HepG2 (cell line): Measurements from ENCODE around the gene CDC42SE2. TPM values are rescaled to one million over a fixed set of nuclear protein-coding genes. Genes with fewer than 3 reads are reported as not detected.

Experiments used
- ATAC-seq: fragments of 200-7000 bp; cut with Tn5 transposase; 3 replicates; pipeline ENCODE4 v1.9.1; 2020; ENCODE audit warnings: mild to moderate bottlenecking, moderate library complexity
- BruUV-seq: library from RNA; stranded (reverse); fragments of 400-500 nt; replicated peaks from 2 replicates; lab custom pipeline; 2021; lab: Mats Ljungman, UMichigan
- CTCF ChIA-PET: fragments of 300-600 bp; formaldehyde crosslinking; extraction: SDS; loops from one replicate; lab custom pipeline; 2021; ENCODE audit warnings: low total read pairs, inconsistent platforms, low intra/inter-chr PET ratio; lab: Yijun Ruan, JAX
- POLR2A ChIA-PET: fragments of 350-600 bp; sonication (Branson Sonifier 250); formaldehyde crosslinking; loops from one replicate; lab custom pipeline; 2020; ENCODE audit warnings: antibody characterized with exemption, inconsistent platforms; lab: Yijun Ruan, JAX
- DNase-seq: peaks from one replicate; pipeline ENCODE4 v3.0.0-alpha.2; 2015; ENCODE audit warnings: low spot score
- FAIRE-seq: peaks from 3 replicates; lab custom pipeline; 2011; peaks lifted over from hg19 to GRCh38; lab: Jason Lieb, UNC
- H2AFZ ChIP-seq: one replicate; pipeline ENCODE4 v1.6.1; 2011; ENCODE audit warnings: low read length, inconsistent platforms
- H3K27ac ChIP-seq: fragments of 300-600 bp; 3 replicates; pipeline ENCODE4 v1.8.0; 2011; ENCODE audit warnings: mixed run types, mild to moderate bottlenecking, mixed read lengths, low read length, inconsistent platforms; ENCODE audit not compliant: insufficient read depth; ENCODE audit errors: extremely low read length
- H3K27me3 ChIP-seq, 2 experiments: fragments of 200-600 bp in 1 of 2; 2 replicates in 1 of 2; 3 replicates in 1 of 2; pipeline versions ENCODE4 v1.6.0 to v1.8.0; 2011; ENCODE audit warnings: low read length in 2 of 2, mild to moderate bottlenecking in 2 of 2, moderate library complexity in 2 of 2, inconsistent platforms in 1 of 2; ENCODE audit not compliant: insufficient read depth in 2 of 2, control insufficient read depth in 1 of 2
- H3K36me3 ChIP-seq, 2 experiments: fragments of 200-600 bp in 1 of 2; replicated peaks in 1 of 2; 2 replicates in 1 of 2; 3 replicates in 1 of 2; pipeline versions ENCODE4 v1.5.1 to v1.8.0; 2011; ENCODE audit warnings: low read length in 2 of 2, inconsistent platforms in 1 of 2; ENCODE audit not compliant: insufficient read depth in 2 of 2, control insufficient read depth in 1 of 2
- H3K4me1 ChIP-seq: 2 replicates; pipeline ENCODE4 v1.5.1; 2012; ENCODE audit warnings: low read length, inconsistent platforms; ENCODE audit not compliant: insufficient read depth
- H3K4me2 ChIP-seq: 2 replicates; pipeline ENCODE4 v1.6.0; 2011; ENCODE audit warnings: low read depth, low read length, inconsistent platforms
- H3K4me3 ChIP-seq, 3 experiments: fragments of 200-600 bp in 1 of 3; sonication (generic), shearing (Covaris generic) in 1 of 3; replicated peaks in 1 of 3; 2 replicates each; pipeline ENCODE4 v1.5.1; 2011 to 2016; ENCODE audit warnings: low read length in 3 of 3, inconsistent platforms in 2 of 3, low read depth in 2 of 3, mild to moderate bottlenecking in 2 of 3, control low read depth in 1 of 3, mixed read lengths in 1 of 3; ENCODE audit not compliant: insufficient read depth in 1 of 3
- H3K79me2 ChIP-seq: one replicate; pipeline ENCODE4 v1.6.1; 2011; ENCODE audit warnings: low read length, inconsistent platforms; ENCODE audit not compliant: insufficient read depth
- H3K9ac ChIP-seq: 2 replicates; pipeline ENCODE4 v1.6.0; 2011; ENCODE audit warnings: mild to moderate bottlenecking, low read depth, low read length, inconsistent platforms; ENCODE audit not compliant: insufficient read depth
- H3K9me3 ChIP-seq: 2 replicates; pipeline ENCODE4 v1.5.1; 2012; ENCODE audit warnings: mild to moderate bottlenecking, low read length
- H4K20me1 ChIP-seq: 2 replicates; pipeline ENCODE4 v1.6.0; 2011; ENCODE audit warnings: inconsistent platforms, mild to moderate bottlenecking, low read length, moderate library complexity; ENCODE audit not compliant: insufficient read depth
- GTF3A ChIP-seq: sonication (generic); formaldehyde crosslinking; conservative IDR thresholded peaks from 2 replicates; pipeline ENCODE4 v1.4.0; 2020; ENCODE audit warnings: mild to moderate bottlenecking, missing genetic modification reagents
- IRF2 ChIP-seq: IDR thresholded peaks from 2 replicates; pipeline ENCODE4 v1.6.1; 2018; ENCODE audit warnings: missing genetic modification reagents, missing compliant biosample characterization
- KDM2A ChIP-seq: sonication (generic); formaldehyde crosslinking; IDR thresholded peaks from 2 replicates; pipeline ENCODE4 v1.4.0; 2020; ENCODE audit warnings: low read depth, missing genetic modification reagents, borderline replicate concordance
- MNT ChIP-seq: fragments of 450-650 bp; IDR thresholded peaks from 2 replicates; pipeline ENCODE4 v1.6.1; 2016
- MXI1 ChIP-seq: IDR thresholded peaks from 3 replicates; pipeline ENCODE4 v1.6.1; 2012; ENCODE audit warnings: low read depth, low read length, inconsistent platforms, borderline replicate concordance
- NFYC ChIP-seq: IDR thresholded peaks from 2 replicates; pipeline ENCODE4 v1.6.1; 2016; ENCODE audit warnings: missing genetic modification reagents, missing compliant biosample characterization
- PITX1 ChIP-seq: sonication (generic); formaldehyde crosslinking; IDR thresholded peaks from 2 replicates; pipeline ENCODE4 v1.5.1; 2020; ENCODE audit warnings: mild to moderate bottlenecking, missing genetic modification reagents
- ZNF230 ChIP-seq: sonication (generic); formaldehyde crosslinking; IDR thresholded peaks from 2 replicates; pipeline ENCODE4 v1.4.0; 2020; ENCODE audit warnings: mild to moderate bottlenecking, missing genetic modification reagents
- ZNF282 ChIP-seq: fragments of 450-650 bp; IDR thresholded peaks from 2 replicates; pipeline ENCODE4 v1.6.1; 2018; ENCODE audit not compliant: partially characterized antibody
- ZNF777 ChIP-seq: sonication (generic); formaldehyde crosslinking; IDR thresholded peaks from 2 replicates; pipeline ENCODE4 v1.4.0; 2020; ENCODE audit warnings: missing genetic modification reagents
- WGBS: methylation state at CpG from one replicate; pipeline ENCODE4 v1.1.6; 2017; ENCODE audit warnings: low lambda C conversion rate; 5-methylcytosine and 5-hydroxymethylcytosine counted together
- in situ Hi-C: cut with HindIII; loops from 2 replicates; pipeline ENCODE4 v1.10.0; 2017; ENCODE audit warnings: low pct_unique_long_range_greater_than_20kb; ENCODE audit not compliant: extremely low pct_ligation_motif_present
- intact Hi-C: fragments of 100-400 bp; cut with micrococcal nuclease; formaldehyde crosslinking; loops from one replicate; pipeline ENCODE4 v1.10.0; 2022; ENCODE audit not compliant: unreplicated experiment
- polyA plus RNA-seq, 8 experiments: library from polyadenylated mRNA; depleted of rRNA in 3 of 8; stranded (reverse) in 7 of 8; unstranded in 1 of 8; fragments of >200 nt; fragmentation: Illumina TruSeq in 4 of 8; extraction: Trizol in 4 of 8; gene quantifications; 2 replicates each; pipeline versions ENCODE4 v1.2.1 to v1.2.3, GENCODE V29; 2011 to 2016; ENCODE audit warnings: low read depth in 4 of 8, missing spikeins in 1 of 8, mixed read lengths in 1 of 8; ENCODE audit not compliant: insufficient read depth in 1 of 8
- total RNA-seq, 5 experiments: library from RNA; depleted of rRNA; stranded (reverse); fragments of >200 nt; fragmentation: Illumina TruSeq; extraction: Trizol; gene quantifications; 2 replicates each; pipeline ENCODE4 v1.2.3, GENCODE V29; 2016; ENCODE audit warnings: low read depth in 1 of 5
- TF ChIP-seq, protein P1 (sequence below): sonication (generic); formaldehyde crosslinking; IDR thresholded peaks from 2 replicates; pipeline ENCODE4 v1.5.0; 2020; ENCODE audit warnings: missing genetic modification reagents, mild to moderate bottlenecking, borderline replicate concordance

The CDC42SE2 gene
- total and polyA plus RNA-seq, 2 of the 13 experiments (the other 11 are each of a cell fraction or from before 2014, with no cell fraction given), result 19.6 to 25.0 TPM

DNA sequence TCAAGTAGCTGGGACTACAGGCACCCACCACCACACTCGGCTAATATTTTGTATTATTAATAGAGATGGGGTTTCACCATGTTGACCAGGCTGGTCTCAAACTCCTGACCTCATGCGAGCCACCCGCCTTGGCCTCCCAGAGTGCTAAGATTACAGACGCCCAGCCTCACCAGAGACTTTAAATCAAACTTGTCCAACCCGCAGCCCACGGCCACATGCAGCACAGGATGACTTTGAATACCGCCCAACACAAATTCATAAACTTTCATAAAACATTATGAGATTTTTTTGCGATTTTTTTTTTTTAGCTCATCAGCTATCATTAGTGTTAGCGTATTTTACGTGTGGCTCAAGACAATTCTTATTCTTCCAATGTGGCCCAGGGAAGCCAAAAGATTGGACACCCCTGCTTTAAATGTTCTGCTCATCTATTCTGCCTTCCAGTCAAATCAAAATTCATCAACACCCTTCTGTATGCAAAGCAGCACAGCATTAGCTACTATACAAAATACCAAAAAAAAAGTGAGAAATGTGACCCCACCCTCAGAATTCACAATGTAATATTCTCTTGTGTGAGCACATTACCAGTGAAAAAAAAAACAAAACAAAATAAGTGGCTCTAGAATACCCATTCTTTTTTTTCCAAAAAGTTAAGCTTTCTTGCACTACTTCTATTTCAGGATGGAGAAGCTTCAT is 42.7 kb upstream of the CDC42SE2 start:
- in situ Hi-C loops (no loop called here), intact Hi-C loops (no loop called here)
- ChIA-PET POLR2A (no interaction called here), CTCF (no interaction called here)
- DNase-seq, result no peak
- WGBS, result 48% methylated on average over 10 of the region's 10 CpGs
- H3K36me3 ChIP-seq, result no peaks in the 10 kb centered on the region
- no peaks in the 10 kb centered on the region for H3K9me3 ChIP-seq
- H3K4me2 ChIP-seq, result no peak overlapping the region
- no peak overlapping the region for H2AFZ ChIP-seq
- no peaks in the 10 kb centered on the region for H4K20me1 ChIP-seq
- no peak overlapping the region for H3K9ac ChIP-seq
- H3K27me3 ChIP-seq, result peaks cover 0 to 2% of the 10 kb centered on the region in 2 experiments; a peak in 1 of 5 replicates
- TF ChIP-seq KDM2A (CRISPR knock-in tag) (no peak), ZNF282 (no peak), PITX1 (CRISPR knock-in tag) (no peak), GTF3A (CRISPR knock-in tag) (no peak), MXI1 (no peak), NFYC (CRISPR knock-in tag) (no peak), IRF2 (CRISPR knock-in tag) (no peak), ZNF777 (no peak), MNT (no peak), ZNF230 (CRISPR knock-in tag) (no peak)
- TF ChIP-seq, protein P1, sequence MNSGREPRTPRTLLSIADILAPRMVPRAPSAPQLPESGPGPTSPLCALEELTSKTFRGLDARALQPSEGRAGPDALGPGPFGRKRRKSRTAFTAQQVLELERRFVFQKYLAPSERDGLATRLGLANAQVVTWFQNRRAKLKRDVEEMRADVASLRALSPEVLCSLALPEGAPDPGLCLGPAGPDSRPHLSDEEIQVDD (CRISPR knock-in tag), result no peak
- H3K4me3 ChIP-seq, result no peak overlapping the region
- H3K4me1 ChIP-seq, result no peaks in the 10 kb centered on the region
- no peak overlapping the region for H3K27ac ChIP-seq
- H3K79me2 ChIP-seq, result no peaks in the 10 kb centered on the region
- ATAC-seq, result no peak
- FAIRE-seq, result no peak
- BruUV-seq, result no TSS peak
